Measurements from ENCODE around the gene TFAP2D.

TFAP2D gene

GRCh38 chr6:50818020-50818419 is 104.7 kb downstream of the TFAP2D start:
- Histone ChIP-seq H3K4me3 (peak overlapping the region; percentile 97), H3K36me3 (ENCODE audit: insufficient read depth, low read length) (peaks cover 37% of the 10 kb centered on the region), H3K27ac (peak overlapping the region; percentile 98), H3K9ac (ENCODE audit: insufficient read length) (peak overlapping the region; percentile 100), H3K9me3 (ENCODE audit: low read depth, low read length) (no peaks in the 10 kb centered on the region)
- TF ChIP-seq FOXP2 (optimal IDR thresholded peaks at IDR 0.05; ENCODE audit: control extremely low read depth, extremely low read length, insufficient read depth): no peak
- no peak for TF ChIP-seq EZH2 (IDR thresholded peaks at IDR 0.05)
- no peak for TF ChIP-seq POLR2AphosphoS5 (IDR thresholded peaks at IDR 0.05; ENCODE audit: borderline replicate concordance, low read depth, low read length)
- no peak for DNase-seq (ENCODE audit: low read depth, low spot score)

- Histone ChIP-seq H3K9ac (ENCODE audit: insufficient read length) (peak within 1 kb of the TSS; percentile 100), H3K36me3 (ENCODE audit: insufficient read depth, low read length) (peaks cover 44% of the 10 kb centered on the region), H3K9me3 (ENCODE audit: low read depth, low read length) (no peaks in the 10 kb centered on the region), H3K27ac (peak within 1 kb of the TSS; percentile 98), H3K4me3 (peak within 1 kb of the TSS; percentile 97)
- peak; percentile 84 for DNase-seq (ENCODE audit: low read depth, low spot score)
- TF ChIP-seq FOXP2 (optimal IDR thresholded peaks at IDR 0.05; ENCODE audit: control extremely low read depth, extremely low read length, insufficient read depth) (no peak), POLR2AphosphoS5 (IDR thresholded peaks at IDR 0.05; ENCODE audit: borderline replicate concordance, low read depth, low read length) (peak; percentile 79)
Measured at GRCh38 chr6:50818673-50819072, 105.3 kb downstream of the TFAP2D start, which contains the start of gene TFAP2B. TSS of gene TFAP2B (plus strand) at chr6:50818871. CDS start at chr6:50818892, 21 bp downstream.

GRCh38 chr6:50819466-50819903 is 106.2 kb downstream of the TFAP2D start:
- Histone ChIP-seq H3K9ac (ENCODE audit: insufficient read length) (peak overlapping the region; percentile 100), H3K9me3 (ENCODE audit: low read depth, low read length) (no peaks in the 10 kb centered on the region), H3K27ac (peak overlapping the region; percentile 98), H3K36me3 (ENCODE audit: insufficient read depth, low read length) (peaks cover 52% of the 10 kb centered on the region), H3K4me3 (peak overlapping the region; percentile 97)
- TF ChIP-seq EZH2 (IDR thresholded peaks at IDR 0.05) (no peak), POLR2AphosphoS5 (IDR thresholded peaks at IDR 0.05; ENCODE audit: borderline replicate concordance, low read depth, low read length) (no peak; the same call in 1 of the 2 replicates), FOXP2 (optimal IDR thresholded peaks at IDR 0.05; ENCODE audit: control extremely low read depth, extremely low read length, insufficient read depth) (no peak)
- no peak for DNase-seq (ENCODE audit: low read depth, low spot score)

- DNase-seq (ENCODE audit: low read depth, low spot score): no peak
Measured at GRCh38 chr6:50819904-50820868, 106.9 kb downstream of the TFAP2D start.

GRCh38 chr6:50820869-50821264 is 107.5 kb downstream of the TFAP2D start:
- Histone ChIP-seq H3K9ac (ENCODE audit: insufficient read length) (peak overlapping the region; percentile 100), H3K36me3 (ENCODE audit: insufficient read depth, low read length) (peaks cover 66% of the 10 kb centered on the region), H3K9me3 (ENCODE audit: low read depth, low read length) (no peaks in the 10 kb centered on the region), H3K27ac (peak overlapping the region; percentile 98), H3K4me3 (peak overlapping the region; percentile 97)
- no peak for DNase-seq (ENCODE audit: low read depth, low spot score)
- TF ChIP-seq FOXP2 (optimal IDR thresholded peaks at IDR 0.05; ENCODE audit: control extremely low read depth, extremely low read length, insufficient read depth): no peak
- no peak for TF ChIP-seq POLR2AphosphoS5 (IDR thresholded peaks at IDR 0.05; ENCODE audit: borderline replicate concordance, low read depth, low read length)
- TF ChIP-seq EZH2 (IDR thresholded peaks at IDR 0.05): no peak

More at GRCh38 chr6:50819904-50820868, 106.9 kb downstream of the TFAP2D start:
- peak overlapping the region; percentile 97 for H3K4me3 ChIP-seq
- no peak for TF ChIP-seq FOXP2 (optimal IDR thresholded peaks at IDR 0.05; ENCODE audit: control extremely low read depth, extremely low read length, insufficient read depth)
- peak; percentile 17 for TF ChIP-seq POLR2AphosphoS5 (IDR thresholded peaks at IDR 0.05; ENCODE audit: borderline replicate concordance, low read depth, low read length)
- TF ChIP-seq EZH2 (IDR thresholded peaks at IDR 0.05): no peak
- H3K27ac ChIP-seq: peak overlapping the region; percentile 98
- H3K9ac ChIP-seq (ENCODE audit: insufficient read length): peak overlapping the region; percentile 100
- H3K9me3 ChIP-seq (ENCODE audit: low read depth, low read length): no peaks in the 10 kb centered on the region
- H3K36me3 ChIP-seq (ENCODE audit: insufficient read depth, low read length): peaks cover 59% of the 10 kb centered on the region

- peak overlapping the region; percentile 100 for H3K9ac ChIP-seq (ENCODE audit: insufficient read length)
- DNase-seq (ENCODE audit: low read depth, low spot score): no peak
- peak overlapping the region; percentile 97 for H3K4me3 ChIP-seq
- H3K9me3 ChIP-seq (ENCODE audit: low read depth, low read length): no peaks in the 10 kb centered on the region
- H3K27ac ChIP-seq: peak overlapping the region; percentile 98
- no peak for TF ChIP-seq FOXP2 (optimal IDR thresholded peaks at IDR 0.05; ENCODE audit: control extremely low read depth, extremely low read length, insufficient read depth)
- no peak for TF ChIP-seq EZH2 (IDR thresholded peaks at IDR 0.05)
- peak; percentile 71 for TF ChIP-seq POLR2AphosphoS5 (IDR thresholded peaks at IDR 0.05; ENCODE audit: borderline replicate concordance, low read depth, low read length)
- peaks cover 73% of the 10 kb centered on the region for H3K36me3 ChIP-seq (ENCODE audit: insufficient read depth, low read length)
Measured at GRCh38 chr6:50821441-50822077, 108.2 kb downstream of the TFAP2D start.

GRCh38 chr6:50822078-50822476 is 108.8 kb downstream of the TFAP2D start:
- TF ChIP-seq FOXP2 (optimal IDR thresholded peaks at IDR 0.05; ENCODE audit: control extremely low read depth, extremely low read length, insufficient read depth) (no peak), POLR2AphosphoS5 (IDR thresholded peaks at IDR 0.05; ENCODE audit: borderline replicate concordance, low read depth, low read length) (no peak), EZH2 (IDR thresholded peaks at IDR 0.05) (no peak)
- Histone ChIP-seq H3K27ac (peak overlapping the region; percentile 98), H3K9ac (ENCODE audit: insufficient read length) (peak overlapping the region; percentile 100), H3K9me3 (ENCODE audit: low read depth, low read length) (no peaks in the 10 kb centered on the region), H3K36me3 (ENCODE audit: insufficient read depth, low read length) (peaks cover 78% of the 10 kb centered on the region), H3K4me3 (peak overlapping the region; percentile 97)
- no peak for DNase-seq (ENCODE audit: low read depth, low spot score)

Measured in SK-N-MC (cell line).